Peyer's patch (tissue), 4 donors: ENCODE measurements around the gene APH1B.

Experiments
- CTCF ChIP-seq, 6 experiments: fragments of 450-650 bp in 4 of 6; fragments of 200-600 bp in 2 of 6; sonication (generic) in 1 of 6; IDR thresholded peaks; one replicate each; pipeline ENCODE4 v1.5.1; 2017 to 2019; ENCODE audit warnings: antibody characterized with exemption in 6 of 6, mild to moderate bottlenecking in 3 of 6, moderate library complexity in 1 of 6
- POLR2A ChIP-seq, 2 donors: fragments of 450-650 bp; IDR thresholded peaks; one replicate each; pipeline ENCODE4 v1.5.1; 2017; ENCODE audit warnings: antibody characterized with exemption in 2 of 2, mild to moderate bottlenecking in 2 of 2, moderate library complexity in 2 of 2

DNA sequence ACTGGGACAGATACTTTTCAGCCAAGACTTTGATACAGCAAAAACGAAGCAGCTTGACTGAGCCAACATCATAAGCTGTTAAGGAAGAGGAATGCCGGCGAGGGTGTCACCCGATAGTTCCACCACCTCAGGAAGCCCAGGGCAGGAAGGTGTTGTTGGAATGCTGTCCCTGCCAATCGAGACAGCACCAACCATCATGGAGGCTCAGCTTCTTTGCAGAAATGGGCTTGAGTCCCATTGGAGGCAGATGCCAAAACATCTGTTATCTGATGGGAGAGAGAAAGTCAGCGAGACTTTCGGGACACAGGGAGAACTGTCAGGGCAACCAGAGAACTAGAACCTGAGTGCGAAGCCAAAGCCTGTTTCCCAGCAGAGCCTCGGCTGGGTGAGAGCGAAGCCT is 53.5 kb downstream of the APH1B start:
- TF ChIP-seq POLR2A (IDR thresholded peaks at IDR 0.05), result no peak
- TF ChIP-seq CTCF (IDR thresholded peaks at IDR 0.05), result no peak
